Measurements from ENCODE around the gene KCNH1. TPM values are rescaled to one million over a fixed set of nuclear protein-coding genes. Genes with fewer than 3 reads are reported as not detected.

Gene KCNH1
- total RNA-seq, 1 experiment from 2014 or later, result not detected

DNA sequence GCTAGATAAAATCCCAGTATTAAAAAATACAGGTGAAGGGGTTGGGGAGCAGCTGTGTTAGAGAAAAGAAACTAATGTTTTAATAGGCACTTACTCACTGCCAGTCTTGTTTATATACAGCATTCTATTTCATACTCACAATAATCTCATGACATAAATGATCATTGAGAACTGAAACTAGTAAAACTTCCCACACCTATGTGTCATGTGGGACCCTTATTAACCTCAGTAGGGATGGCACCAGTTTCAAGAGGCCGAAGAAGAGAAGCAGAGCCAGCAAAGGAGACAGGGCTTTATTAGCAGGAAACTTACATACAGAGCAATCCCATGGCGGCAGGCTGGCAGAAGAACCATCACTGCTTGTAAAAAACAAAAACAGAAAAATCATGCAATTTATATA, 48.8 kb upstream of the KCNH1 start:
- H3K9me3 ChIP-seq (ENCODE audit: control insufficient read depth in 1 of 2, insufficient read depth in 1 of 2, low read depth in 1 of 2, low read length in 2 of 2), result no peaks in the 10 kb centered on the region
- no peak for ATAC-seq
- DNase-seq (ENCODE audit: low read depth, low spot score), result no peak
- H4K20me1 ChIP-seq (ENCODE audit: insufficient read depth), result no peaks in the 10 kb centered on the region
- no peak overlapping the region for H3K4me2 ChIP-seq (ENCODE audit: low read length)
- BruUV-seq (replicated peaks), result no TSS peak
- no peak overlapping the region for H3K4me3 ChIP-seq (replicated peaks in 1 of 2; ENCODE audit: low read depth in 1 of 2, low read length in 2 of 2)
- no peak overlapping the region for H3K9ac ChIP-seq (ENCODE audit: low read length)
- POLR2A ChIA-PET, result no interaction called here
- no peaks in the 10 kb centered on the region for H3K4me1 ChIP-seq (ENCODE audit: control insufficient read depth in 1 of 2, insufficient read depth in 2 of 2, low read length in 2 of 2)
- no peak overlapping the region for H3K27ac ChIP-seq (ENCODE audit: low read depth, low read length)
- TF ChIP-seq, protein P1, sequence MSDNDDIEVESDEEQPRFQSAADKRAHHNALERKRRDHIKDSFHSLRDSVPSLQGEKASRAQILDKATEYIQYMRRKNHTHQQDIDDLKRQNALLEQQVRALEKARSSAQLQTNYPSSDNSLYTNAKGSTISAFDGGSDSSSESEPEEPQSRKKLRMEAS (IDR thresholded peaks at IDR 0.05), result no peak
- TF ChIP-seq SP1 (IDR thresholded peaks at IDR 0.05; ENCODE audit: low read depth), result no peak
- no peak for TF ChIP-seq ZFX (IDR thresholded peaks at IDR 0.05)
- no peak for TF ChIP-seq EZH2phosphoT487 (IDR thresholded peaks at IDR 0.05; ENCODE audit: borderline replicate concordance)
- TF ChIP-seq EGR1 (IDR thresholded peaks at IDR 0.05; ENCODE audit: low read depth), result no peak
- no peak for TF ChIP-seq YY1 (IDR thresholded peaks at IDR 0.05; ENCODE audit: extremely low read depth, insufficient replicate concordance, low read depth, low read length)
- no peak for TF ChIP-seq POLR2A (IDR thresholded peaks at IDR 0.05; ENCODE audit: borderline replicate concordance, extremely low read depth, insufficient read depth, insufficient read length)
- TF ChIP-seq JUND (IDR thresholded peaks at IDR 0.05), result no peak
- TF ChIP-seq, protein P2, sequence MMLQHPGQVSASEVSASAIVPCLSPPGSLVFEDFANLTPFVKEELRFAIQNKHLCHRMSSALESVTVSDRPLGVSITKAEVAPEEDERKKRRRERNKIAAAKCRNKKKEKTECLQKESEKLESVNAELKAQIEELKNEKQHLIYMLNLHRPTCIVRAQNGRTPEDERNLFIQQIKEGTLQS (IDR thresholded peaks at IDR 0.05), result no peak
- no peak for TF ChIP-seq TCF7L2 (IDR thresholded peaks at IDR 0.05; ENCODE audit: borderline replicate concordance, extremely low read depth, insufficient read depth, insufficient read length)
- TF ChIP-seq FOSL1 (IDR thresholded peaks at IDR 0.05; ENCODE audit: low read depth), result no peak
- TF ChIP-seq, protein P3, sequence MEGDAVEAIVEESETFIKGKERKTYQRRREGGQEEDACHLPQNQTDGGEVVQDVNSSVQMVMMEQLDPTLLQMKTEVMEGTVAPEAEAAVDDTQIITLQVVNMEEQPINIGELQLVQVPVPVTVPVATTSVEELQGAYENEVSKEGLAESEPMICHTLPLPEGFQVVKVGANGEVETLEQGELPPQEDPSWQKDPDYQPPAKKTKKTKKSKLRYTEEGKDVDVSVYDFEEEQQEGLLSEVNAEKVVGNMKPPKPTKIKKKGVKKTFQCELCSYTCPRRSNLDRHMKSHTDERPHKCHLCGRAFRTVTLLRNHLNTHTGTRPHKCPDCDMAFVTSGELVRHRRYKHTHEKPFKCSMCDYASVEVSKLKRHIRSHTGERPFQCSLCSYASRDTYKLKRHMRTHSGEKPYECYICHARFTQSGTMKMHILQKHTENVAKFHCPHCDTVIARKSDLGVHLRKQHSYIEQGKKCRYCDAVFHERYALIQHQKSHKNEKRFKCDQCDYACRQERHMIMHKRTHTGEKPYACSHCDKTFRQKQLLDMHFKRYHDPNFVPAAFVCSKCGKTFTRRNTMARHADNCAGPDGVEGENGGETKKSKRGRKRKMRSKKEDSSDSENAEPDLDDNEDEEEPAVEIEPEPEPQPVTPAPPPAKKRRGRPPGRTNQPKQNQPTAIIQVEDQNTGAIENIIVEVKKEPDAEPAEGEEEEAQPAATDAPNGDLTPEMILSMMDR (IDR thresholded peaks at IDR 0.05 in 2 of 3, conservative IDR thresholded peaks at IDR 0.05 in 1 of 3; ENCODE audit: borderline replicate concordance in 1 of 3, insufficient read depth in 1 of 3, low read depth in 2 of 3, low read length in 2 of 3), result no peak
- no peaks in the 10 kb centered on the region for H3K36me3 ChIP-seq (ENCODE audit: control insufficient read depth in 1 of 2, insufficient read depth in 2 of 2, low read length in 2 of 2)
- RAD21 ChIA-PET (ENCODE audit: low non-redundant PET in 1 of 2, low total read pairs in 2 of 2, uncharacterized antibody in 2 of 2, unreplicated experiment in 2 of 2), result no interaction called here
- H3K9me2 ChIP-seq (ENCODE audit: insufficient read depth), result no peaks in the 10 kb centered on the region
- no peak overlapping the region for H2AFZ ChIP-seq (ENCODE audit: low read depth, low read length, poor library complexity, severe bottlenecking)
- H3K27me3 ChIP-seq (ENCODE audit: insufficient read depth, low read length), result no peaks in the 10 kb centered on the region
- no peaks in the 10 kb centered on the region for H3K79me2 ChIP-seq (ENCODE audit: insufficient read depth, low read length)
- CTCF ChIA-PET, result no interaction called here
- intact Hi-C loops (cut with micrococcal nuclease), result no loop called here

All from HCT116 (cell line).